H1 (cell line): Measurements from ENCODE around the gene SPG11. TPM values are rescaled to one million over a fixed set of nuclear protein-coding genes. Genes with fewer than 3 reads are reported as not detected.

Experiments
- CHD7 ChIP-seq: fragments of 300-600 bp; sonication (generic); IDR thresholded peaks from 2 replicates; pipeline ENCODE4 v1.7.1; 2012; ENCODE audit warnings: low read length, moderate library complexity, mild to moderate bottlenecking, inconsistent platforms; ENCODE audit not compliant: insufficient replicate concordance
- SP4 ChIP-seq: IDR thresholded peaks from 2 replicates; pipeline ENCODE4 v1.6.1; 2012; ENCODE audit warnings: low read length, inconsistent platforms
- polyA plus RNA-seq, 7 experiments: library from polyadenylated mRNA; depleted of rRNA in 3 of 7; stranded (reverse) in 5 of 7; unstranded in 2 of 7; fragments of >200 nt in 5 of 7; fragments of 200-250 nt in 2 of 7; gene quantifications; 1 replicate in 5 of 7; 2 replicates in 1 of 7; 4 replicates in 1 of 7; pipeline versions ENCODE4 v1.2.1 to v1.2.3, GENCODE V29; 2011 to 2013; ENCODE audit warnings: missing spikeins in 2 of 7, mixed read lengths in 2 of 7
- total RNA-seq: library from RNA; stranded (reverse); fragmentation: NEBNext Ultra II Directional; extraction: Animal tissue kit (Norgen Biotek cat#: 25700); gene quantifications from 2 replicates; pipeline ENCODE4 v1.2.1, GENCODE V29; 2021

Gene SPG11
- total and polyA plus RNA-seq, 2 of the 8 experiments (the other 6 are each of a cell fraction or from before 2014, with no cell fraction given) = 37.1 to 38.6 TPM

GRCh38 chr15:44529864-44530604 is 133.4 kb downstream of the SPG11 start (continued):
- TF ChIP-seq CHD7 = peak; percentile 24
- 0 out of 2 replicates have a peak, but pooled peaks have one; percentile 25 for TF ChIP-seq SP4
